ENCODE results near the gene MED22.
A peak's percentile ranks its signal among the peaks of the same experiment; 100 is the strongest.

The MED22 gene

GRCh38 chr9:133353548-133353947, 5.6 kb upstream of the MED22 start:
- 96% methylated on average over 5 of the region's 5 CpGs for WGBS
- Histone ChIP-seq H3K27me3 (ENCODE audit: insufficient read depth, low read length) (no peaks in the 10 kb centered on the region), H3K4me1 (ENCODE audit: insufficient read depth, low read length) (peaks cover 7% of the 10 kb centered on the region), H3K27ac (ENCODE audit: low read depth, low read length) (no peak overlapping the region), H3K36me3 (ENCODE audit: insufficient read depth, low read length) (peaks cover 66% of the 10 kb centered on the region), H3K9ac (ENCODE audit: low read depth, low read length) (no peak overlapping the region), H3K9me3 (ENCODE audit: insufficient read depth, low read depth, low read length) (no peaks in the 10 kb centered on the region), H3K4me3 (ENCODE audit: low read length) (no peak overlapping the region)

GRCh38 chr9:133352635-133353340, 4.9 kb upstream of the MED22 start:
- 92% methylated on average over 8 of the region's 8 CpGs for WGBS
- peaks cover 59% of the 10 kb centered on the region for H3K36me3 ChIP-seq (ENCODE audit: insufficient read depth, low read length)
- H3K4me1 ChIP-seq (ENCODE audit: insufficient read depth, low read length): peaks cover 7% of the 10 kb centered on the region
- H3K9ac ChIP-seq (ENCODE audit: low read depth, low read length): no peak overlapping the region
- H3K9me3 ChIP-seq (ENCODE audit: insufficient read depth, low read depth, low read length): no peaks in the 10 kb centered on the region
- no peaks in the 10 kb centered on the region for H3K27me3 ChIP-seq (ENCODE audit: insufficient read depth, low read length)
- peak overlapping the region; percentile 1; the same call in 1 of the 2 replicates for H3K27ac ChIP-seq (ENCODE audit: low read depth, low read length)
- H3K4me3 ChIP-seq (ENCODE audit: low read length): no peak overlapping the region

DNA sequence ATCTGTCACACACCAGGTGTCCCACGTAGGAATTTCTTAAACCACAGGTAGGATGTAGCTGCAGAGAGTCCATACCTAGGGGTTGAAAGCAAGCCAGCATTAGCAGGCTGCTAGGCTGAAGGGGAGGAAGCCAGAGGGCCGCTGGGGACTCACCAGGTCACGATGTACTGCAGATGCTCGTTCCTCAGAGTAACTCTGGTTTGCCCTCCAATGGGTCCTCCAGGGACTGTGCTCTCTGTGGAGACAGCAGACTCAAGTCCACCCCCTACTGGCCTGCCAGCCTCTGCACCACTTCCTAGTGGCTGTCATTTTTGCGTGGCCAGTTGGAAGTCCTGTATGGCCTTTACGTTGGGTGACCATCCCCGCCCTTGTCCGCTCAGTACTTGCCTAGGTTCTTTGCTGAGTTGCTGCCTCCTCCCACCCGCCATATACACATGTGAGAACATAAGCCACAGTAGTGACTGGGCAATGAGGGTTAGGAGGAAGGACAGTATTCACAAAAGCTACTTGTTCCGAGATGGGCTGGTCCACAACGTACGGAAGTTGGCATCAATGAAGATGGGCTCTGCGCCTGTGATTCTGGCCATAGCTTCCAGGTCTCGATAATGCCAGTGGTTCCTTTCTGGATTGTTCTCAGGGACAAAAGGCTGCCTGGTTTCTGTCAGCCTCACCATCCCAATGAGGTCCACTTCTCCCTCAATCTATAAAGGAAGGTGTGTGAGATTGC, 4.1 kb upstream of the MED22 start:
- 81% methylated on average over 14 of the region's 14 CpGs for WGBS
- no peaks in the 10 kb centered on the region for H3K9me3 ChIP-seq (ENCODE audit: insufficient read depth, low read depth, low read length)
- no peak overlapping the region for H3K4me3 ChIP-seq (ENCODE audit: low read length)
- H3K27ac ChIP-seq (ENCODE audit: low read depth, low read length): peak overlapping the region; percentile 1; the same call in 1 of the 2 replicates
- no peaks in the 10 kb centered on the region for H3K27me3 ChIP-seq (ENCODE audit: insufficient read depth, low read length)
- no peak overlapping the region for H3K9ac ChIP-seq (ENCODE audit: low read depth, low read length)
- H3K4me1 ChIP-seq (ENCODE audit: insufficient read depth, low read length): 0 out of 2 replicates have a peak, but pooled peaks cover under 1% of the 10 kb centered on the region
- H3K36me3 ChIP-seq (ENCODE audit: insufficient read depth, low read length): peaks cover 55% of the 10 kb centered on the region

GRCh38 chr9:133351526-133351907, 3.6 kb upstream of the MED22 start:
- Histone ChIP-seq H3K36me3 (ENCODE audit: insufficient read depth, low read length) (peaks cover 55% of the 10 kb centered on the region), H3K9ac (ENCODE audit: low read depth, low read length) (no peak overlapping the region), H3K4me1 (ENCODE audit: insufficient read depth, low read length) (peaks cover 3% of the 10 kb centered on the region), H3K27ac (ENCODE audit: low read depth, low read length) (no peak overlapping the region; the same call in 1 of the 2 replicates), H3K4me3 (ENCODE audit: low read length) (no peak overlapping the region), H3K27me3 (ENCODE audit: insufficient read depth, low read length) (no peaks in the 10 kb centered on the region), H3K9me3 (ENCODE audit: insufficient read depth, low read depth, low read length) (no peaks in the 10 kb centered on the region)
- 90% methylated on average over 3 of the region's 3 CpGs for WGBS

- Histone ChIP-seq H3K9ac (ENCODE audit: low read depth, low read length) (peak overlapping the region; percentile 100), H3K27ac (ENCODE audit: low read depth, low read length) (peak overlapping the region; percentile 97; the same call in 1 of the 2 replicates), H3K27me3 (ENCODE audit: insufficient read depth, low read length) (no peaks in the 10 kb centered on the region), H3K4me1 (ENCODE audit: insufficient read depth, low read length) (peaks cover 7% of the 10 kb centered on the region), H3K4me3 (ENCODE audit: low read length) (peak overlapping the region; percentile 89), H3K9me3 (ENCODE audit: insufficient read depth, low read depth, low read length) (no peaks in the 10 kb centered on the region), H3K36me3 (ENCODE audit: insufficient read depth, low read length) (peaks cover 69% of the 10 kb centered on the region)
- 89% methylated on average over 15 of the region's 15 CpGs for WGBS
Observed at GRCh38 chr9:133349965-133350616, 2.2 kb upstream of the MED22 start.

- peaks cover 7% of the 10 kb centered on the region for H3K4me1 ChIP-seq (ENCODE audit: insufficient read depth, low read length)
- H3K9ac ChIP-seq (ENCODE audit: low read depth, low read length): peak overlapping the region; percentile 100
- no peaks in the 10 kb centered on the region for H3K27me3 ChIP-seq (ENCODE audit: insufficient read depth, low read length)
- WGBS: 16% methylated on average over 25 of the region's 25 CpGs
- peaks cover 78% of the 10 kb centered on the region for H3K36me3 ChIP-seq (ENCODE audit: insufficient read depth, low read length)
- H3K27ac ChIP-seq (ENCODE audit: low read depth, low read length): peak overlapping the region; percentile 97
- no peaks in the 10 kb centered on the region for H3K9me3 ChIP-seq (ENCODE audit: insufficient read depth, low read depth, low read length)
- H3K4me3 ChIP-seq (ENCODE audit: low read length): peak overlapping the region; percentile 89
Observed at GRCh38 chr9:133348718-133349573, 1.0 kb upstream of the MED22 start.

DNA sequence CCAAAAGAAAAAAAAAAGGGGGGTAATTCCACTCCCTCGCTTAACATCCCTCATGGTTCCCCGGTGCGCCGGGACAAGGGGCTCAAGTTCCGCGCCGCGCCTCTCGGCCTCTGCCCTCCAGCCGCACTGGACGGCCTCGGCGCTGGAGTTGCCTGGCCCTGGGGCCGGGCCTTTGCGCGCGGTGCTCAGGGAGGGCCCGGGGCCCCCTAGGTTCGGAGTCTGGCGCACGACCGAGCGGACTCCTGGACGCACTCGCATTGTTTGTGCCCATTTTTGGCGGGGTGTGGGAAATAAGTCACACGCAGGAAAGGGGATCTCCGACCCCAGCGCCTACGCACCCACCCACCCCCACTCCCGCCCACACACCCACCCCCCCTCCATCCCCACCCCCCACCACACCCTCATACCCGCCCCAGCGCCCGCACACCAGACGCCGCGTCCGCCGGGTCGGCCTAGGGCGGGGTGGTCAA, 381 bp downstream of the MED22 start:
- WGBS: under 1% methylated on average over 36 of the region's 41 CpGs
- Histone ChIP-seq H3K4me3 (ENCODE audit: low read length) (peak overlapping the region; percentile 89), H3K9me3 (ENCODE audit: insufficient read depth, low read depth, low read length) (no peaks in the 10 kb centered on the region), H3K9ac (ENCODE audit: low read depth, low read length) (peak overlapping the region; percentile 100), H3K4me1 (ENCODE audit: insufficient read depth, low read length) (peaks cover 7% of the 10 kb centered on the region), H3K27me3 (ENCODE audit: insufficient read depth, low read length) (no peaks in the 10 kb centered on the region), H3K36me3 (ENCODE audit: insufficient read depth, low read length) (peaks cover 79% of the 10 kb centered on the region), H3K27ac (ENCODE audit: low read depth, low read length) (peak overlapping the region; percentile 97)

DNA sequence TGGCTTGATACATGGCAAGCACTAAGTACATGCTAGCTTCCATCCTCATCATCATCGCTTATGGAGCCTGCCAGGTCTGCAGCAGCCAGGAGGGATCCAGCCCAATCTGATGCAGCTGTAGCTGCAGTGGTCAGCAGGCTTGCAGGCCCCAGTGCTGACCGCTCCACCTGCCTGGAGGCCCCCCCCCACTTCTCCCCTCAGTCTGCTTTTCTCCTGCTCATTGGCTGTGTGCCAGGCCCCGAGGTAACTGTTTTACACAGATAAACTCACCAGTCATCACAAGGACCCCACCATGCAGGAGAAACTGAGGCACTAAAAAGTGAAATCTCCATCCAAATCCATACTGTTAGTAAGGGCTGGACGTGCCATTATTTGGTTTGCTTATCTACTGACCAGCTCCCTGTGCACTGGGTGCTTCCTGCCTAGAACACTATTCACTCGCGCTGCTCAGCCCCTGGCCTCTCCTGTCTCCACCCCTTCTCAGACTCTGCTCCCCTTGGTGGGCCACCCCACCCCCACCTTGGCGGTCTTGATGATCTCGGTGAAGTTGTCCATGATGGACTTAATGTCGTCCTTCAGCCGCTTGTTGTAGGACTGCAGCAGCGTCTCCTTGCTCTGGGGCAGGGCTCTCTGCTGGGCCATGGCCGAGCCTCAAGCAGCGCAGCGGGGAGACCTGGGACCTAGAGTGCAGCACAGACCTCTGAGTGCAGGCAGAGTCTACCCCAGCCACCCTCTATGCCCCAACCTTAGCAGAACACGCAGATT, 1.7 kb downstream of the MED22 start:
- Histone ChIP-seq H3K36me3 (ENCODE audit: insufficient read depth, low read length) (peaks cover 79% of the 10 kb centered on the region), H3K4me3 (ENCODE audit: low read length) (peak overlapping the region; percentile 89), H3K9ac (ENCODE audit: low read depth, low read length) (peak overlapping the region; percentile 100), H3K27ac (ENCODE audit: low read depth, low read length) (no peak overlapping the region; the same call in 1 of the 2 replicates), H3K27me3 (ENCODE audit: insufficient read depth, low read length) (no peaks in the 10 kb centered on the region), H3K4me1 (ENCODE audit: insufficient read depth, low read length) (peaks cover 7% of the 10 kb centered on the region), H3K9me3 (ENCODE audit: insufficient read depth, low read depth, low read length) (no peaks in the 10 kb centered on the region)
- 80% methylated on average over 15 of the region's 15 CpGs for WGBS

- Histone ChIP-seq H3K4me1 (ENCODE audit: insufficient read depth, low read length) (peaks cover 7% of the 10 kb centered on the region), H3K27me3 (ENCODE audit: insufficient read depth, low read length) (no peaks in the 10 kb centered on the region), H3K9ac (ENCODE audit: low read depth, low read length) (no peak overlapping the region), H3K36me3 (ENCODE audit: insufficient read depth, low read length) (peaks cover 79% of the 10 kb centered on the region), H3K4me3 (ENCODE audit: low read length) (no peak overlapping the region), H3K27ac (ENCODE audit: low read depth, low read length) (no peak overlapping the region), H3K9me3 (ENCODE audit: insufficient read depth, low read depth, low read length) (no peaks in the 10 kb centered on the region)
- 96% methylated on average over 6 of the region's 6 CpGs for WGBS
Observed at GRCh38 chr9:133345596-133345995, 2.3 kb downstream of the MED22 start.

GRCh38 chr9:133344979-133345378, 3.0 kb downstream of the MED22 start:
- H3K27ac ChIP-seq (ENCODE audit: low read depth, low read length): no peak overlapping the region
- H3K4me1 ChIP-seq (ENCODE audit: insufficient read depth, low read length): peaks cover 7% of the 10 kb centered on the region
- WGBS: 96% methylated on average over 12 of the region's 12 CpGs
- H3K27me3 ChIP-seq (ENCODE audit: insufficient read depth, low read length): no peaks in the 10 kb centered on the region
- H3K9me3 ChIP-seq (ENCODE audit: insufficient read depth, low read depth, low read length): no peaks in the 10 kb centered on the region
- H3K36me3 ChIP-seq (ENCODE audit: insufficient read depth, low read length): peaks cover 79% of the 10 kb centered on the region
- no peak overlapping the region for H3K9ac ChIP-seq (ENCODE audit: low read depth, low read length)
- no peak overlapping the region for H3K4me3 ChIP-seq (ENCODE audit: low read length)

All from HUES64 (cell line).